Prostate gland (tissue), 2 donors: Measurements from ENCODE around the gene BBS9.

ENCODE experiments used
- POLR2A ChIP-seq: fragments of 450-650 bp; IDR thresholded peaks from one replicate; pipeline ENCODE4 v1.6.1; 2016; ENCODE audit warnings: antibody characterized with exemption, mild to moderate bottlenecking
- POLR2AphosphoS5 ChIP-seq: sonication (generic); formaldehyde crosslinking; IDR thresholded peaks from one replicate; pipeline ENCODE4 v1.6.1; 2017; ENCODE audit warnings: antibody characterized with exemption
- TF ChIP-seq, protein P1 (sequence below), 4 experiments: fragments of 200-600 bp in 2 of 4; fragments of 450-650 bp in 2 of 4; sonication (generic) in 2 of 4; IDR thresholded peaks; 1 replicate in 3 of 4; 2 replicates in 1 of 4; pipeline ENCODE4 v1.5.1; 2016 to 2019; ENCODE audit warnings: antibody characterized with exemption in 4 of 4, mild to moderate bottlenecking in 2 of 4, moderate library complexity in 2 of 4

DNA sequence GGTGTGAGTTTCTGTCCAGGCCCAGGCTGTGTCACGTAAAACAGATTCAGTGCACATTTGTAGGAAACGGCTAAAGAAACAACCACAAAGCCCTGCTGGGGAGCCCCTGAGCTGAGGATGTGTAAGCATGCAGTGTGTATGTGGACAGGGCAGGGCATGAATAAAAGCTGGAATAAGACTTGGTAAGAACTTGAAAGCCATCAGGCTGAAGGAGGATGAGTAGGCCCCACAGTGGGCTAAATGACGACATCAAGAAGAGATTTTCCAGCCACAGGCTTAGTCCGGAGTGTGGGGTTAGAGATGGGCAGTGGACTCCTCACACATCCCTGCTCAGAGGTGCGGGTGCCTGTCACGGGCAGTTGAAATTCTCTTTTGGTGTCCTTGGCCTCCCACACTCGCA is 505.2 kb downstream of the BBS9 start:
- TF ChIP-seq, protein P1, sequence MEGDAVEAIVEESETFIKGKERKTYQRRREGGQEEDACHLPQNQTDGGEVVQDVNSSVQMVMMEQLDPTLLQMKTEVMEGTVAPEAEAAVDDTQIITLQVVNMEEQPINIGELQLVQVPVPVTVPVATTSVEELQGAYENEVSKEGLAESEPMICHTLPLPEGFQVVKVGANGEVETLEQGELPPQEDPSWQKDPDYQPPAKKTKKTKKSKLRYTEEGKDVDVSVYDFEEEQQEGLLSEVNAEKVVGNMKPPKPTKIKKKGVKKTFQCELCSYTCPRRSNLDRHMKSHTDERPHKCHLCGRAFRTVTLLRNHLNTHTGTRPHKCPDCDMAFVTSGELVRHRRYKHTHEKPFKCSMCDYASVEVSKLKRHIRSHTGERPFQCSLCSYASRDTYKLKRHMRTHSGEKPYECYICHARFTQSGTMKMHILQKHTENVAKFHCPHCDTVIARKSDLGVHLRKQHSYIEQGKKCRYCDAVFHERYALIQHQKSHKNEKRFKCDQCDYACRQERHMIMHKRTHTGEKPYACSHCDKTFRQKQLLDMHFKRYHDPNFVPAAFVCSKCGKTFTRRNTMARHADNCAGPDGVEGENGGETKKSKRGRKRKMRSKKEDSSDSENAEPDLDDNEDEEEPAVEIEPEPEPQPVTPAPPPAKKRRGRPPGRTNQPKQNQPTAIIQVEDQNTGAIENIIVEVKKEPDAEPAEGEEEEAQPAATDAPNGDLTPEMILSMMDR (IDR thresholded peaks at IDR 0.05) = no peak
- TF ChIP-seq POLR2A = no peak
- no peak for TF ChIP-seq POLR2AphosphoS5
